ENCODE data around the gene RNF169.

GRCh38 chr11:74746868-74747267 is 1.8 kb upstream of the RNF169 start:
- TF ChIP-seq CTCF (IDR thresholded peaks at IDR 0.05) (no peak), POLR2A (IDR thresholded peaks at IDR 0.05) (no peak), EP300 (IDR thresholded peaks at IDR 0.05) (no peak)
